Activated naive CD4-positive, alpha-beta T cell treated with anti-CD3 and anti-CD28 coated beads, Interleukin-2, amount 10 ng/mL, durations not matched to agents 5 hours and 36 hours (primary cell): ENCODE results near the gene CCDC167. TPM values are rescaled to one million over a fixed set of nuclear protein-coding genes. Genes with fewer than 3 reads are reported as not detected.

Source experiments
- total RNA-seq, 2 experiments: library from RNA; stranded (reverse); gene quantifications; one replicate each; pipeline ENCODE4 v1.2.3, GENCODE V29; 2021

Gene CCDC167
- total RNA-seq: 10 to 100 TPM; 40.8 to 43.0 TPM

DNA sequence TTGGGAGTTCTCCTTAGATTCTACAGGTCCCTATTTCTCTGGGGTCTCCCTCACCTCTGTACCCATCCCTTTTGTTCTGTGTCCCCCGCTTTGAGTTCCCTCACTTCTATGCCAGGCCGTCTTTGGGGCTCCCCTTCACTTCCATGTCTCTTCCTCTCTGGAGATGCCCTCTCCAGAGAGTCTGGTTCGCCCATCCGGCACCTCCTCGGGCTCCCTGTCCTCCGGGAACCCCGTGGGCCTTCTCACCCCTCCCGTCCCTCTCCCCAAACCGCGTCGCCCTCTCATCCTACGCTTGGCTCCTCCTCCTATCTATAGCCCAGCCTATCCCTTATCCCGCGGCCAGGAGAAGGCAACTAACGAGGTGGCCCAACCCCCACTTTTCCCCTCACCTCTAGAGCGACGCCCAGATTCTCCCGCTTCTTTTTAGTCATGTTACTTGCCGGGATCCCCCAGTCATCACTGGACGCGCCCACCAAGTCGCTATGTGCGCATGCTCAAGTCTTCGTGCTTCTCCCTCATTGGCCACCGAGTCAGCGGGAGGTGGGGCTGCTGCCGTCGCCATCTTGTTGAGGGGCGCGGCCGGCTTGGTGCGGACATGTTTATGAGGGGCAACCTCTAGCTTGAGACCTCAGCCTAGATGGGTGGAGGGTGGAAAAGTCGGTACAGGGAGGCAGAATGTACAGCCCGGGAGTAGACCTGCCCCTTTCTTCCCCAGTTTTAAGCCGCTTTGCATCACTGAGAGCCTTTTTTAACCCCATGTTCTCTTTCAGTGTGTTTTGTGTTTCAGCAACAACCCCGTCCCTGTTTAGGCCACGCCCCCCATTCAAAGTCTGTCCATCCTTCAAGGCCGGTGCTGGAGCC is at the start of gene CCDC167:
Gene CCDC167 (minus strand): TSS at position 461 of the 861 bp plus-strand sequence. CDS start 30 bp downstream, at position 431.

Other genes with a start within 250 kb of the CCDC167 start
- 10 to 100 TPM; 15.4 to 15.8 TPM for gene TBC1D22B, start 242.1 kb downstream of the CCDC167 start, total RNA-seq
- gene TMEM217, start 241.7 kb downstream of the CCDC167 start, total RNA-seq: 1 to 10 TPM; 3.9 to 4.0 TPM
- gene RNF8, start 145.9 kb downstream of the CCDC167 start, total RNA-seq: 10 to 100 TPM; 20.0 to 20.6 TPM
- 10 to 100 TPM; 64.4 to 67.1 TPM for gene CMTR1, start 66.7 kb downstream of the CCDC167 start, total RNA-seq
- gene MDGA1, start 198.0 kb upstream of the CCDC167 start, total RNA-seq: 10 to 100 TPM; 33.9 to 34.6 TPM